PC-9 (cell line): ENCODE results near the gene MAPK12. TPM values are rescaled to one million over a fixed set of nuclear protein-coding genes. Genes with fewer than 3 reads are reported as not detected.

Experiments
- Bru-seq: library from RNA; stranded (reverse); fragments of 400-500 nt; gene quantifications from one replicate; lab custom pipeline; 2021; lab: Mats Ljungman, UMichigan
- BruChase-seq, 2 experiments: library from RNA; stranded (reverse); fragments of 400-500 nt; gene quantifications; one replicate each; lab custom pipeline; 2021; lab: Mats Ljungman, UMichigan
- BruUV-seq: library from RNA; stranded (reverse); fragments of 400-500 nt; replicated peaks from 2 replicates; lab custom pipeline; 2021; lab: Mats Ljungman, UMichigan
- CTCF ChIA-PET: fragments of 300-600 bp; sonication (Branson Sonifier 250); formaldehyde crosslinking; loops from one replicate; lab custom pipeline; 2022; ENCODE audit warnings: antibody characterized with exemption; lab: Charles Lee
- POLR2A ChIA-PET: fragments of 300-600 bp; sonication (Branson Sonifier 250); formaldehyde crosslinking; loops from one replicate; lab custom pipeline; 2022; ENCODE audit warnings: antibody characterized with exemption; ENCODE audit not compliant: unreplicated experiment; lab: Charles Lee
- DNase-seq, 2 experiments: peaks; one replicate each; pipeline versions ENCODE4 v3.0.0 to v3.0.0-alpha.2; 2015 to 2022; ENCODE audit warnings: mixed read lengths in 1 of 2
- H2AFZ ChIP-seq: fragments of 200-600 bp; sonication (generic); 2 replicates; pipeline ENCODE4 v1.8.1; 2017; ENCODE audit warnings: antibody characterized with exemption
- H3F3A ChIP-seq: fragments of 200-600 bp; sonication (generic); 2 replicates; pipeline ENCODE4 v1.8.1; 2017; ENCODE audit warnings: antibody characterized with exemption, mild to moderate bottlenecking, low read depth; ENCODE audit not compliant: insufficient read depth
- H3K27ac ChIP-seq: fragments of 200-600 bp; sonication (generic); 2 replicates; pipeline ENCODE4 v1.6.1; 2016; ENCODE audit warnings: mixed run types
- H3K27me3 ChIP-seq: fragments of 200-600 bp; sonication (generic); 2 replicates; pipeline ENCODE4 v1.6.1; 2016; ENCODE audit warnings: low read depth, mixed run types; ENCODE audit not compliant: insufficient read depth
- H3K36me3 ChIP-seq: fragments of 200-600 bp; sonication (generic); 2 replicates; pipeline ENCODE4 v1.6.1; 2016; ENCODE audit warnings: low read depth, mixed run types
- H3K4me1 ChIP-seq: fragments of 200-600 bp; sonication (generic); replicated peaks from 2 replicates; pipeline ENCODE4 v1.6.1; 2016; ENCODE audit warnings: mixed run types; ENCODE audit not compliant: insufficient read depth
- H3K4me2 ChIP-seq: fragments of 200-600 bp; sonication (generic); 2 replicates; pipeline ENCODE4 v1.6.1; 2017; ENCODE audit warnings: mixed run types
- H3K4me3 ChIP-seq: fragments of 200-600 bp; sonication (generic); 2 replicates; pipeline ENCODE4 v1.6.1; 2016; ENCODE audit warnings: mixed run types
- H3K79me2 ChIP-seq: fragments of 200-600 bp; sonication (generic); 2 replicates; pipeline ENCODE4 v1.6.1; 2017; ENCODE audit warnings: low read depth, mixed run types
- H3K9me2 ChIP-seq: fragments of 200-600 bp; sonication (generic); 2 replicates; pipeline ENCODE4 v1.8.1; 2017; ENCODE audit warnings: mild to moderate bottlenecking; ENCODE audit not compliant: insufficient read depth
- H3K9me3 ChIP-seq: fragments of 200-600 bp; sonication (generic); 2 replicates; pipeline ENCODE4 v1.8.1; 2016; ENCODE audit warnings: low read depth; ENCODE audit not compliant: insufficient read depth
- H4K20me1 ChIP-seq: fragments of 200-600 bp; sonication (generic); 2 replicates; pipeline ENCODE4 v1.8.1; 2017; ENCODE audit not compliant: insufficient read depth
- CTCF ChIP-seq: fragments of 200-600 bp; sonication (generic); conservative IDR thresholded peaks from 2 replicates; pipeline ENCODE4 v1.6.1; 2017; ENCODE audit warnings: mixed run types, antibody characterized with exemption, mild to moderate bottlenecking, moderate library complexity
- EZH2 ChIP-seq: fragments of 200-600 bp; sonication (generic); IDR thresholded peaks from 2 replicates; pipeline ENCODE4 v1.8.0; 2017; ENCODE audit warnings: antibody characterized with exemption, low read depth
- intact Hi-C: fragments of 100-400 bp; cut with micrococcal nuclease; formaldehyde crosslinking; loops from one replicate; pipeline ENCODE4 v1.10.0; 2022; ENCODE audit not compliant: unreplicated experiment
- long read RNA-seq: library from polyadenylated mRNA; stranded (forward); transcript quantifications from one replicate; pipeline ENCODE4 v2.0.0, GENCODE V29; 2022
- total RNA-seq: library from RNA; stranded (reverse); gene quantifications from 2 replicates; pipeline ENCODE4 v1.2.3, GENCODE V29; 2021

Gene MAPK12
- total RNA-seq (48.5 and 61.1 TPM in 2 replicates), Bru-seq, nascent RNA (percentile 39 among the genes with signal in this experiment), BruChase-seq, experiment 1, labeled RNA remaining after a 2-hour chase (percentile 55 among the genes with signal in this experiment), BruChase-seq, experiment 2, labeled RNA remaining after a 6-hour chase (percentile 67 among the genes with signal in this experiment)
- long read RNA-seq, transcript MAPK12-201 (12 exons, 1,918 nt) = major isoform, 37 of 80 reads
- long read RNA-seq, partial matches to known transcripts = 11 of 80 reads
- long read RNA-seq, other reads (novel, unspliced or antisense) = 30 of 80 reads

DNA sequence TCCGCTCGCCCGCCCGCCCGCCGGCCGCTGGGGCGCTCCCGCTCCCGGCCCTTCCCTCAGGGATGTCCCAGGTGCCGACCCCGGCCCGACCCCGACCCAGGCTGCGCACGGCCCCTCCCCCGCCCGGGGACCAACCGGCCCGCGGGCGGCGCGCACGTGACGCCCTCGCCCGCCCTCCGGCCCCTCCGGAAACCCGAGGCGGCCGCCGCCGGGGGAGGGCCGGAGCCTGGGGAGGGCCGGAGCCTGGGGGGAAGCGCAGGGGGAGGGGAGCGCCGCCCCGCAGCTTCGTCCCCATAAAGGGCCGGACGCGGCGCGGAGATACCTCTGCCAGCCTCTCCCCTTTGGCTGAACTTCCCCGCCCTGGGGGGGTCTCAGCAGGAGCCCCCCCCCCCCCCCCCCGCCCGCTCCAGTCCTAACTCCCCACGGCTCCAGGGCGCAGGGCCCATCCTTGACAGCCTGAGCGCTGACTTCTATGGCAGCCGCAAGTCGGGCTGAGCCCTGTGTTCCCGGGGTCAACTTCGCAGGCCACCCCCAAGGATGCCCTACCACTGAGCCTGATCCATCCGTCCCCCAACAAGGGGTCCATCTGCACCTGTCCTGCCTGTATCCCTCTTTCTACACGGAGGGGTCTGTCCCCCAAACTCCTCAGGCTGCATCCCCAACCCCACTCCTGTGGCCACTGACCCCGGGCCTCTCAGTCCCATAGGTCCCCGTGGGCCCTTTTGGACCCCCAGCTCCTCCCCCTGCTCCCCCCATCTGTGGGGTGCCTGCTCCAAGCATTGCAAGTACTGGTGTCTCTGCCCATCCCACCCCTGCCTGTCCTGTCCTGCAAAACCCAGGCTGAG lies at the start of gene MAPK12:
Gene MAPK12, minus strand, starts transcription at position 69 of the 845 bp plus-strand sequence. CDS start 174 bp downstream, outside the sequence.
- Histone ChIP-seq H3K4me2 (peak within 1 kb of the TSS; percentile 92), H2AFZ (peak within 1 kb of the TSS; percentile 85)

GRCh38 chr22:50310949-50311444 lies 49.5 kb upstream of the MAPK12 start:
- no peak overlapping the region for H3K4me2 ChIP-seq
- no TSS peak for BruUV-seq
- no peaks in the 10 kb centered on the region for H3K9me2 ChIP-seq
- intact Hi-C loops = no loop called here
- H3K79me2 ChIP-seq = peaks cover 12% of the 10 kb centered on the region
- H3K4me3 ChIP-seq = no peak overlapping the region
- H3K27me3 ChIP-seq = no peaks in the 10 kb centered on the region
- H3K4me1 ChIP-seq = peaks cover 13% of the 10 kb centered on the region
- H3K36me3 ChIP-seq = no peaks in the 10 kb centered on the region
- TF ChIP-seq CTCF (no peak), EZH2 (no peak)
- DNase-seq = no peak
- H3K27ac ChIP-seq = no peak overlapping the region
- no peaks in the 10 kb centered on the region for H3K9me3 ChIP-seq
- peaks cover 27% of the 10 kb centered on the region; the same call in 1 of the 2 replicates for H3F3A ChIP-seq
- no peak overlapping the region for H2AFZ ChIP-seq
- no peaks in the 10 kb centered on the region for H4K20me1 ChIP-seq
- POLR2A ChIA-PET = no interaction called here
- CTCF ChIA-PET = no interaction called here

More for the DNA sequence above, at the start of gene MAPK12:
- H3K79me2 ChIP-seq = peaks cover 23% of the 10 kb centered on the region
- intact Hi-C loops = no loop called here
- H3K9me3 ChIP-seq = no peaks in the 10 kb centered on the region
- no peaks in the 10 kb centered on the region; the same call in none of the 2 replicates for H4K20me1 ChIP-seq
- BruUV-seq = no TSS peak
- H3F3A ChIP-seq = peaks cover 22% of the 10 kb centered on the region
- TF ChIP-seq CTCF = no peak
- no peak for TF ChIP-seq EZH2
- H3K27ac ChIP-seq = peak within 1 kb of the TSS; percentile 33
- POLR2A ChIA-PET = no interaction called here
- H3K36me3 ChIP-seq = no peaks in the 10 kb centered on the region
- peak within 1 kb of the TSS; percentile 62 for H3K4me3 ChIP-seq
- H3K4me1 ChIP-seq = peaks cover 30% of the 10 kb centered on the region
- CTCF ChIA-PET = interaction anchor here (1.0 kb wide), 2 partner anchors 9 to 40 kb away, joined by 4 to 5 read pairs; no protein-coding TSS in a partner anchor
- no peaks in the 10 kb centered on the region for H3K9me2 ChIP-seq
- peak in 1 of 2 experiments; percentile 53 for DNase-seq
- no peaks in the 10 kb centered on the region for H3K27me3 ChIP-seq

GRCh38 chr22:50310031-50310722 lies 48.7 kb upstream of the MAPK12 start:
- ChIA-PET POLR2A (no interaction called here), CTCF (no interaction called here)
- intact Hi-C loops = no loop called here
- BruUV-seq = no TSS peak
- H3K27me3 ChIP-seq = no peaks in the 10 kb centered on the region
- H3K4me2 ChIP-seq = no peak overlapping the region
- H4K20me1 ChIP-seq = 0 out of 2 replicates have a peak, but pooled peaks cover 4% of the 10 kb centered on the region
- peaks cover 18% of the 10 kb centered on the region for H3K4me1 ChIP-seq
- H2AFZ ChIP-seq = no peak overlapping the region
- no peak for DNase-seq
- H3K9me2 ChIP-seq = no peaks in the 10 kb centered on the region
- H3K9me3 ChIP-seq = no peaks in the 10 kb centered on the region
- no peak overlapping the region for H3K27ac ChIP-seq
- H3K36me3 ChIP-seq = no peaks in the 10 kb centered on the region
- H3K4me3 ChIP-seq = no peak overlapping the region
- H3F3A ChIP-seq = peaks cover 30% of the 10 kb centered on the region; the same call in 1 of the 2 replicates
- peaks cover 19% of the 10 kb centered on the region for H3K79me2 ChIP-seq
- TF ChIP-seq CTCF (no peak), EZH2 (no peak)
